Activated CD4-positive, alpha-beta memory T cell treated with anti-CD3 and anti-CD28 coated beads, Interleukin-2, amount 10 ng/mL, durations not matched to agents 7 days and 5 days (primary cell): ENCODE results near the gene ULK4. TPM values are rescaled to one million over a fixed set of nuclear protein-coding genes. Genes with fewer than 3 reads are reported as not detected.
"Not testable (repeated sequence)": the region's sequence is repeated elsewhere in the genome, so short reads cannot be mapped to it uniquely, and the experiment has no call there.

Experiments used
- CTCF ChIA-PET: fragments of 350-600 bp; sonication (Branson Sonifier 250); formaldehyde crosslinking; loops from one replicate; lab custom pipeline; 2021; ENCODE audit warnings: antibody characterized with exemption, inconsistent platforms; lab: Charles Lee
- POLR2A ChIA-PET: fragments of 350-600 bp; sonication (Branson Sonifier 250); formaldehyde crosslinking; loops from one replicate; lab custom pipeline; 2021; ENCODE audit warnings: antibody characterized with exemption; lab: Charles Lee
- DNase-seq: peaks from one replicate; pipeline ENCODE4 v3.0.0-alpha.2; 2020
- H3K27ac Mint-ChIP-seq: one replicate; pipeline ENCODE4 v1.8.0; 2021; ENCODE audit warnings: mild to moderate bottlenecking, mixed read lengths
- H3K27me3 Mint-ChIP-seq: one replicate; pipeline ENCODE4 v1.8.0; 2021; ENCODE audit warnings: mixed read lengths
- H3K36me3 Mint-ChIP-seq: one replicate; pipeline ENCODE4 v1.8.0; 2021; ENCODE audit warnings: low read depth, mixed read lengths
- H3K4me1 Mint-ChIP-seq: one replicate; pipeline ENCODE4 v1.8.0; 2021; ENCODE audit warnings: mixed read lengths
- H3K4me3 Mint-ChIP-seq: one replicate; pipeline ENCODE4 v1.8.0; 2021; ENCODE audit warnings: mild to moderate bottlenecking, mixed read lengths
- H3K9me3 Mint-ChIP-seq: one replicate; pipeline ENCODE4 v1.8.0; 2021; ENCODE audit warnings: mixed read lengths
- total RNA-seq, 2 experiments: library from RNA; stranded (reverse); gene quantifications; one replicate each; pipeline ENCODE4 v1.2.3, GENCODE V29; 2021

Gene ULK4
- total RNA-seq, 2 experiments from 2014 or later, result 14.1 to 18.2 TPM

GRCh38 chr3:41682996-41683395, 278.9 kb downstream of the ULK4 start:
- peaks cover 4% of the 10 kb centered on the region for H3K9me3 Mint-ChIP-seq
- POLR2A ChIA-PET, result no interaction called here
- no peaks in the 10 kb centered on the region for H3K4me1 Mint-ChIP-seq
- no peaks in the 10 kb centered on the region for H3K36me3 Mint-ChIP-seq
- DNase-seq, result no peak
- H3K27ac Mint-ChIP-seq, result no peak overlapping the region
- CTCF ChIA-PET, result no interaction called here
- H3K4me3 Mint-ChIP-seq, result no peak overlapping the region
- H3K27me3 Mint-ChIP-seq, result no peaks in the 10 kb centered on the region

GRCh38 chr3:41682382-41682781, 279.5 kb downstream of the ULK4 start:
- POLR2A ChIA-PET, result no interaction called here
- DNase-seq, result no peak
- H3K9me3 Mint-ChIP-seq, result peaks cover 4% of the 10 kb centered on the region
- no peaks in the 10 kb centered on the region for H3K27me3 Mint-ChIP-seq
- no peak overlapping the region for H3K27ac Mint-ChIP-seq
- H3K36me3 Mint-ChIP-seq, result no peaks in the 10 kb centered on the region
- H3K4me3 Mint-ChIP-seq, result no peak overlapping the region
- CTCF ChIA-PET, result no interaction called here
- no peaks in the 10 kb centered on the region for H3K4me1 Mint-ChIP-seq

DNA sequence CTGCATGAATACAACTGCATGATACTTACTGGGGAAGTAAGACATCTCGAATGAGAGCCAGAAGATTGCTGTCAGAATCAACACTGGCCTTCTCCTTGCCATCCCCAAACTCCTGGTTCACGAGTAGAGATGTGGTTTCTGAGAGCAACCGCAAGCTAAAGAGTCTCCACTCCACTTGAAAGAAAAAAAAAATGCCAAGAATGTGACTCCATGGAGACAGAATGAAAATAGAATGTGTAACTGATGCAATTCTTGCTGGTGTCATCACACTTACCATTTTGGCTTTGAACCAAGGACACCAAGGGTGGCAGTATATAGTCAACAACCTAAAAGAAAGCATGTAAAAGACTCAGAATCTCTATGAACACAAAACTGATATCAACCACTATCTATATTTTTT, 280.4 kb downstream of the ULK4 start:
- ChIA-PET CTCF (no interaction called here), POLR2A (no interaction called here)
- H3K36me3 Mint-ChIP-seq, result no peaks in the 10 kb centered on the region
- no peaks in the 10 kb centered on the region for H3K4me1 Mint-ChIP-seq
- no peak for DNase-seq
- H3K27ac Mint-ChIP-seq, result no peak overlapping the region
- H3K4me3 Mint-ChIP-seq, result no peak overlapping the region
- H3K27me3 Mint-ChIP-seq, result no peaks in the 10 kb centered on the region
- H3K9me3 Mint-ChIP-seq, result peaks cover 4% of the 10 kb centered on the region

DNA sequence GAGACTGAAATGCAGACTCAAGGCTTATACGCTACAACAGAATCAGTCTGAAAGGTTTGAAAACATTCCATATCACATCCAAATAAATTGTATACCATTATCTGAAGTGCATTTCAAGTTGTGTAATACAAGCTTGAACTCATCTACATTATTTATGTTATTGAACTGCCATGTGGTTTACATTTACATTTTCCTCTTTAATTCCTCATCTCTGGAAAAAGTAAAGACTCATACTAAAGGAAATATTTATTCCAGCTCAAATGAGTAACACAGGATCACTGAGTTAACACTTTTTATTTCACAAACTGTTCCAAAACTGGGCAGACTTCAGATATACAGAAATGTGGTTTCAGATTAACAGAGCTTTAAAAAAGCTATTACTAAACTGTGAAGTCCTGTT, 282.5 kb downstream of the ULK4 start:
- Mint-ChIP-seq H3K4me1 (no peaks in the 10 kb centered on the region), H3K9me3 (no peaks in the 10 kb centered on the region), H3K27me3 (no peaks in the 10 kb centered on the region), H3K27ac (no peak overlapping the region), H3K4me3 (no peak overlapping the region), H3K36me3 (no peaks in the 10 kb centered on the region)
- POLR2A ChIA-PET, result no interaction called here
- no peak for DNase-seq
- CTCF ChIA-PET, result no interaction called here

DNA sequence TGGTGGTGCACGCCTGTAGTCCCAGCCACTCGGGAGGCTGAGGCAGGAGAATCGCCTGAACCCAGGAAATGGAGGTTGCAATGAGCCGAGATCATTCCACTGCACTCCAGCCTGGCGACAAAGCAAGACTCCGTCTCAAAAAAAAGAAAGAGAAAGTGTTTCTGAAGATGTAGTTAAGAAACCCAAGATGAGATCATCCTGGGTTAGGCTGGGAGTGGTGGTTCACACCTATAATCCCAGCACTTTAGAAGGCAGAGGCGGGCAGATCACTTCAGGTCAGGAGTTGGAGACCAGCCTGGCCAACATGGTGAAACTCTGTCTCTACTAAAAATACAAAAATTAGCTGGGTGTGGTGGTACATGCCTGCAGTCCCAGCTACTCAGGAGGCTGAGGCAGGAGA, 286.8 kb downstream of the ULK4 start:
- H3K4me3 Mint-ChIP-seq, H3K4me1 Mint-ChIP-seq, H3K9me3 Mint-ChIP-seq, CTCF ChIA-PET, POLR2A ChIA-PET, DNase-seq, H3K36me3 Mint-ChIP-seq, H3K27me3 Mint-ChIP-seq, H3K27ac Mint-ChIP-seq: not testable (repeated sequence)

DNA sequence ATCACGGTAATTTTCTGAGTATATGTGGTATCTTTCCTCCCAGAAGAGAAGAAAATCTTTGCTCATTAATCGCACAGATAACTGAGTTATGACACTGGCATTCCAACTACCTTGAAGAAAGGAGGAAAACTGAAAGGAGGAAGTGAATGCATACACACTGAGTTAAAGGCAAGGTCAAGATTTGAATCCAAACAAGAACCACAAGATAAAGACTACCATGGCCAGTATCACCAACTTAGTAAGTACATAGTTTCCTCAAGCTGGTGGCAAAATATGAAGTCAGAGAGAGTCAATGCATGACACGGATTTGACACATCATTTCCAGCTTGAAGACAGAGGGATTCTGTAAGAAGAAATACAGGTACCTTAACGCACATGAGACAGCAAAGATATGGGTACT, 287.5 kb downstream of the ULK4 start:
- H3K36me3 Mint-ChIP-seq, result no peaks in the 10 kb centered on the region
- DNase-seq, result no peak
- H3K27me3 Mint-ChIP-seq, result no peaks in the 10 kb centered on the region
- H3K4me3 Mint-ChIP-seq, result no peak overlapping the region
- no peak overlapping the region for H3K27ac Mint-ChIP-seq
- H3K9me3 Mint-ChIP-seq, result peaks cover 3% of the 10 kb centered on the region
- CTCF ChIA-PET, result no interaction called here
- POLR2A ChIA-PET, result no interaction called here
- no peaks in the 10 kb centered on the region for H3K4me1 Mint-ChIP-seq

DNA sequence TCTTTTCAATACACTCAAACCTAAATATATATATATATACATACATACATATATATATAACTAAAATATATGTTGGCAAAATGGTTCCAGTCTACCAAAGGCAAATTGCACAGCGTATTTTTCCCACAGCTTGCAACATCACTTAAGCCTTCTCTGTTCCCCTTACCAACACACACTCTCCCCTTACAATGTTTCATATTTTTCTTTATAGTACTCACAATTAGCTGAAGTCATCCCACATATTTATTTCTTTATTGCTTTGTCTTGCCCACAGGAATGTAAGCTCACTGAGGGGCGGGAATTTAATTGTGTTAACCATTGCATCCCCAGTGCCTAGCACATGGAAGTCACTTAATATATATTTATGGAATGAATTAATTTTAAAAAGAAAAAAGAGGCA, 288.3 kb downstream of the ULK4 start:
- no peaks in the 10 kb centered on the region for H3K36me3 Mint-ChIP-seq

DNA sequence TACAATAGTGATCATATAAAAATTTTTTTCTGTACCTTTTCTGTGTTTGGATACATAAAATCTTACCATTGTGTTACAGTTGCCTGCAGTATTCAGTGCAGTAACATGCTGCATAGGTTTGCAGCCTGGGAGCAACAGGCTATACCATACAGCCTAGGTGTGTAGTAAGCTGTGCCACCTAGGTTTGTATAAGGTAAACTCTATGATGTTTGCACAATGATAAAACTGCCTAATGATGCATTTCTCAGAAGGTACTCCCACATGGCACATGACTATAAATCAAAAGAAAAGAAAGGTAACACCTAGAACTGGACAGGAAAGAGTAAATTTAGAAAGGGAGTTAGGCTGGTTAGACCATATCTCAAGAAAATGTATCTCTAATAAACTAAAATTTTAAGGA, 293.5 kb downstream of the ULK4 start:
- Mint-ChIP-seq H3K27ac (no peak overlapping the region), H3K4me1 (no peaks in the 10 kb centered on the region), H3K27me3 (no peaks in the 10 kb centered on the region), H3K9me3 (peaks cover 15% of the 10 kb centered on the region), H3K4me3 (no peak overlapping the region), H3K36me3 (peaks cover 4% of the 10 kb centered on the region)
- DNase-seq, result no peak
- ChIA-PET POLR2A (no interaction called here), CTCF (no interaction called here)

More for the DNA sequence above, 288.3 kb downstream of the ULK4 start:
- ChIA-PET CTCF (no interaction called here), POLR2A (no interaction called here)
- Mint-ChIP-seq H3K4me3 (no peak overlapping the region), H3K4me1 (no peaks in the 10 kb centered on the region), H3K27me3 (no peaks in the 10 kb centered on the region), H3K27ac (no peak overlapping the region), H3K9me3 (peaks cover 3% of the 10 kb centered on the region)
- DNase-seq, result no peak

DNA sequence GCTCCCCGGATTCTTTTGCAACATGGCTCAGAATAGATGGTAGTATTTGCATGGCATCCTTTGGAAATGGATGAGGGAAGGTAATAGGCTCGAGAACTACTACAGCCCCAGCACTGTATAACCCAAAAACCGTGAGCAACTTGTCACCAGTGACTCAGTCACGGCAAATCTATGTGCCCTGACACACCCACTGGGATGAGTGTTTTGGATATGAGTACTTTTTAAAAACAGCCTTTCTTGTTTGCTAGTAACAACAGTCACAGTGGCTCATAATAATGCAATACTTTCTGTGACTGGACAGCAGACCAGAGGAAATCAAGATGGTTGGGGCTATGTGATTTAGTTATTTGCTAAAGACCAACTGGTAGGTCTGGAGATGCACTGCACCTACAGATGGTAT, 299.6 kb downstream of the ULK4 start:
- no peak overlapping the region for H3K4me3 Mint-ChIP-seq
- no peak overlapping the region for H3K27ac Mint-ChIP-seq
- no peak for DNase-seq
- peaks cover 12% of the 10 kb centered on the region for H3K9me3 Mint-ChIP-seq
- no peaks in the 10 kb centered on the region for H3K4me1 Mint-ChIP-seq
- H3K27me3 Mint-ChIP-seq, result no peaks in the 10 kb centered on the region
- CTCF ChIA-PET, result no interaction called here
- POLR2A ChIA-PET, result no interaction called here
- H3K36me3 Mint-ChIP-seq, result peaks cover 4% of the 10 kb centered on the region

DNA sequence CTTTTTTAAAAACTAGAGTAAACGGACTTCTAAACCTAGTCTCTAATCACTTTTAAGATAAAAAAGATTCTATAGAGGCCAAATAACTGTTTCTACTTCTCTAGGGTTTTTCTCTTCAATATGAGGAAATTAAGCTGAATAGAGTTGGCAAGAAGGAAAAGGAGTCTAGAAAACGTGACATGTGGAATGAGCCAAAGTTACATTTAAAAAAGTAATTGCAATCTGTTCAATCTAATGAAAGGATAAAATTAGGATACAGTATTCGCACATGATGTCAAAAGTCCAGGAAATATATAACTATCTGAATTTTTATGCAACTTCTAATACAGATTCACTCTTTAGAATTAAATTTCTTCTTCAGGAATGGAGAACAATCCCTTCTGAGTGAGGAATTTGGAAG, 300.1 kb downstream of the ULK4 start:
- ChIA-PET CTCF (no interaction called here), POLR2A (no interaction called here)
- H3K4me1 Mint-ChIP-seq, result no peaks in the 10 kb centered on the region
- H3K27ac Mint-ChIP-seq, result no peak overlapping the region
- DNase-seq, result no peak
- peaks cover 4% of the 10 kb centered on the region for H3K36me3 Mint-ChIP-seq
- peaks cover 12% of the 10 kb centered on the region for H3K9me3 Mint-ChIP-seq
- no peak overlapping the region for H3K4me3 Mint-ChIP-seq
- no peaks in the 10 kb centered on the region for H3K27me3 Mint-ChIP-seq

DNA sequence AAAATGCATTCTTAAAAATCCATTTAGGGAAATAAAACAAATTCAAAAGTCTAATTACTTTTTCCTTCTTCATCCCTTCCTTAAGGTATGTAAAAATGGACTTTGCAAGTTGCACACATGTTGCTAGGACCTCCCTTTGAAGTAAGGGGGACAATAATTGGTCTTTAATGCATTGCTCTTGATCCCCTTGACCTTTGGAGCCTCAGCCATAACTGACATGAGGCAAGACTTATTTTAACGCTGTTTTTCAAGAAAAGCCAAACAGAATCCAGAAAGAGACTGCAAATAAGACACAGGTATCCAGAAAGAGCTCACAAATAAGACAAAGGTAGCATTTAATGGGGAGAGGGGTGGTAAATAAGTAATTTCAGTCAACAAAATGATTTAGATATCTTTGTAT, 301.4 kb downstream of the ULK4 start:
- no peaks in the 10 kb centered on the region for H3K4me1 Mint-ChIP-seq
- POLR2A ChIA-PET, result no interaction called here
- CTCF ChIA-PET, result no interaction called here
- DNase-seq, result no peak
- H3K36me3 Mint-ChIP-seq, result peaks cover 2% of the 10 kb centered on the region
- H3K27me3 Mint-ChIP-seq, result no peaks in the 10 kb centered on the region
- no peak overlapping the region for H3K27ac Mint-ChIP-seq
- no peak overlapping the region for H3K4me3 Mint-ChIP-seq
- H3K9me3 Mint-ChIP-seq, result peaks cover 3% of the 10 kb centered on the region

- DNase-seq, result no peak
- Mint-ChIP-seq H3K27me3 (no peaks in the 10 kb centered on the region), H3K9me3 (peaks cover 6% of the 10 kb centered on the region), H3K36me3 (peaks cover under 1% of the 10 kb centered on the region), H3K4me3 (no peak overlapping the region), H3K27ac (no peak overlapping the region), H3K4me1 (no peaks in the 10 kb centered on the region)
- CTCF ChIA-PET, result no interaction called here
- POLR2A ChIA-PET, result no interaction called here
Measured at GRCh38 chr3:41653571-41654239, 308.2 kb downstream of the ULK4 start.

GRCh38 chr3:41652931-41653330, 309.0 kb downstream of the ULK4 start:
- no peaks in the 10 kb centered on the region for H3K4me1 Mint-ChIP-seq
- peaks cover 3% of the 10 kb centered on the region for H3K36me3 Mint-ChIP-seq
- H3K27me3 Mint-ChIP-seq, result no peaks in the 10 kb centered on the region
- POLR2A ChIA-PET, result no interaction called here
- no peak overlapping the region for H3K4me3 Mint-ChIP-seq
- DNase-seq, result no peak
- CTCF ChIA-PET, result no interaction called here
- no peak overlapping the region for H3K27ac Mint-ChIP-seq
- peaks cover 12% of the 10 kb centered on the region for H3K9me3 Mint-ChIP-seq

GRCh38 chr3:41652506-41652905, 309.4 kb downstream of the ULK4 start:
- H3K27me3 Mint-ChIP-seq, result no peaks in the 10 kb centered on the region
- peaks cover 3% of the 10 kb centered on the region for H3K36me3 Mint-ChIP-seq
- no peak overlapping the region for H3K27ac Mint-ChIP-seq
- ChIA-PET POLR2A (no interaction called here), CTCF (no interaction called here)
- H3K4me3 Mint-ChIP-seq, result no peak overlapping the region
- peaks cover 13% of the 10 kb centered on the region for H3K9me3 Mint-ChIP-seq
- no peaks in the 10 kb centered on the region for H3K4me1 Mint-ChIP-seq
- no peak for DNase-seq
